Endothelial cell of umbilical vein (primary cell): ENCODE results near the gene PBX3. TPM values are rescaled to one million over a fixed set of nuclear protein-coding genes. Genes with fewer than 3 reads are reported as not detected.
A peak's percentile ranks its signal among the peaks of the same experiment; 100 is the strongest.

ENCODE experiments used
- BruUV-seq: library from RNA; stranded (reverse); fragments of 400-500 nt; replicated peaks from 2 replicates; lab custom pipeline; 2021; lab: Mats Ljungman, UMichigan
- CTCF ChIA-PET: fragments of 300-600, 350-600 bp; sonication (Branson Sonifier 250); formaldehyde crosslinking; loops from one replicate; lab custom pipeline; 2021; ENCODE audit warnings: antibody characterized with exemption, inconsistent platforms; lab: Charles Lee
- POLR2A ChIA-PET: fragments of 300-600, 350-600 bp; sonication (Branson Sonifier 250); formaldehyde crosslinking; loops from one replicate; lab custom pipeline; 2021; ENCODE audit warnings: antibody characterized with exemption, inconsistent platforms; lab: Charles Lee
- DNase-seq: peaks from one replicate; pipeline ENCODE4 v3.0.0-alpha.2; 2011; ENCODE audit warnings: low read depth, low spot score
- FAIRE-seq: peaks from 2 replicates; lab custom pipeline; 2011; peaks lifted over from hg19 to GRCh38; lab: Jason Lieb, UNC
- H2AFZ ChIP-seq: 2 replicates; pipeline ENCODE4 v1.6.0; 2012; ENCODE audit warnings: low read depth, low read length, control low read depth, inconsistent platforms
- H3K27ac ChIP-seq: 2 replicates; pipeline ENCODE4 v1.5.1; 2011; ENCODE audit warnings: low read depth, mild to moderate bottlenecking, control low read depth, low read length, moderate library complexity; ENCODE audit not compliant: insufficient read depth
- H3K27me3 ChIP-seq, 2 experiments: 2 replicates each; pipeline versions ENCODE4 v1.6.0 to v1.6.1; 2011; ENCODE audit warnings: low read length in 2 of 2, mixed read lengths in 1 of 2; ENCODE audit not compliant: control insufficient read depth in 2 of 2, insufficient read depth in 2 of 2
- H3K36me3 ChIP-seq, 2 experiments: 2 replicates in 1 of 2; 3 replicates in 1 of 2; pipeline ENCODE4 v1.5.1; 2011; ENCODE audit warnings: low read length in 2 of 2, mild to moderate bottlenecking in 1 of 2, moderate library complexity in 1 of 2; ENCODE audit not compliant: control insufficient read depth in 2 of 2, insufficient read depth in 2 of 2; ENCODE audit errors: extremely low read depth in 1 of 2
- H3K4me1 ChIP-seq: 3 replicates; pipeline ENCODE4 v1.5.1; 2011; ENCODE audit warnings: mild to moderate bottlenecking, low read length; ENCODE audit not compliant: control insufficient read depth, insufficient read depth; ENCODE audit errors: extremely low read depth
- H3K4me2 ChIP-seq: 2 replicates; pipeline ENCODE4 v1.6.1; 2011; ENCODE audit warnings: low read length, control low read depth, mixed read lengths; ENCODE audit not compliant: insufficient read depth
- H3K4me3 ChIP-seq, 3 experiments: fragments of 200-600 bp in 1 of 3; sonication (generic), shearing (Covaris generic) in 1 of 3; replicated peaks in 1 of 3; 2 replicates each; pipeline ENCODE4 v1.5.1; 2011 to 2016; ENCODE audit warnings: control low read depth in 3 of 3, low read length in 3 of 3, mild to moderate bottlenecking in 2 of 3, inconsistent platforms in 1 of 3, low read depth in 1 of 3, moderate library complexity in 1 of 3; ENCODE audit not compliant: insufficient read depth in 1 of 3
- H3K79me2 ChIP-seq: 2 replicates; pipeline ENCODE4 v1.6.0; 2012; ENCODE audit warnings: low read length, inconsistent platforms; ENCODE audit not compliant: control insufficient read depth, insufficient read depth
- H3K9ac ChIP-seq: replicated peaks from 2 replicates; pipeline ENCODE3; 2011; ENCODE audit warnings: low read length, control low read depth; ENCODE audit not compliant: insufficient read depth; ENCODE audit errors: extremely low read depth
- H3K9me1 ChIP-seq: replicated peaks from 3 replicates; pipeline ENCODE4 v1.6.0; 2011; ENCODE audit warnings: mild to moderate bottlenecking, low read length; ENCODE audit not compliant: control insufficient read depth, insufficient read depth; ENCODE audit errors: extremely low read depth
- H3K9me3 ChIP-seq: replicated peaks from 2 replicates; pipeline ENCODE4 v1.5.1; 2012; ENCODE audit warnings: low read length, inconsistent platforms; ENCODE audit not compliant: control insufficient read depth, insufficient read depth
- H4K20me1 ChIP-seq: replicated peaks from 2 replicates; pipeline ENCODE3; 2011; ENCODE audit warnings: mild to moderate bottlenecking, low read length; ENCODE audit not compliant: control insufficient read depth, insufficient read depth; ENCODE audit errors: extremely low read depth
- EZH2 ChIP-seq: IDR thresholded peaks from 2 replicates; pipeline ENCODE4 v1.6.1; 2012; ENCODE audit warnings: borderline replicate concordance, low read depth, mild to moderate bottlenecking, moderate library complexity, low read length, inconsistent platforms; ENCODE audit not compliant: severe bottlenecking
- FOS ChIP-seq: IDR thresholded peaks from 2 replicates; pipeline ENCODE4 v1.6.1; 2011; ENCODE audit warnings: mild to moderate bottlenecking, low read length, moderate library complexity, borderline replicate concordance; ENCODE audit not compliant: insufficient read depth
- GATA2 ChIP-seq: IDR thresholded peaks from 2 replicates; pipeline ENCODE4 v1.7.0; 2011; ENCODE audit warnings: low read depth, mild to moderate bottlenecking, moderate library complexity, mixed read lengths, low read length; ENCODE audit not compliant: insufficient read length, insufficient read depth
- JUN ChIP-seq: IDR thresholded peaks from 2 replicates; pipeline ENCODE4 v1.6.1; 2011; ENCODE audit warnings: borderline replicate concordance, low read depth; ENCODE audit not compliant: insufficient read length, insufficient read depth
- MYC ChIP-seq: IDR thresholded peaks from one replicate; pipeline ENCODE4 v1.6.1; 2011; ENCODE audit warnings: mild to moderate bottlenecking, low read depth, low read length
- POLR2A ChIP-seq: IDR thresholded peaks from 2 replicates; pipeline ENCODE4 v1.6.1; 2012; ENCODE audit warnings: low read depth, mild to moderate bottlenecking, control low read depth, low read length
- POLR2AphosphoS5 ChIP-seq: IDR thresholded peaks from 2 replicates; pipeline ENCODE4 v1.6.1; 2012; ENCODE audit warnings: low read depth, mild to moderate bottlenecking, control low read depth, low read length, moderate library complexity; ENCODE audit not compliant: insufficient read depth
- dilution Hi-C: fragments of 300-500 bp; cut with MboI; formaldehyde crosslinking; loops from one replicate; pipeline ENCODE4 v1.15.0; 2019; ENCODE audit warnings: low sequenced_read_pairs; ENCODE audit not compliant: extremely low pct_ligation_motif_present
- intact Hi-C: fragments of 100-400 bp; cut with micrococcal nuclease; formaldehyde crosslinking; loops from one replicate; pipeline ENCODE4 v1.10.0; 2022
- polyA plus RNA-seq, 4 experiments: library from polyadenylated mRNA; depleted of rRNA in 3 of 4; stranded (reverse) in 3 of 4; unstranded in 1 of 4; fragments of >200 nt; gene quantifications; 2 replicates each; pipeline versions ENCODE4 v1.2.1 to v1.2.3, GENCODE V29; 2011 to 2012; ENCODE audit warnings: missing spikeins in 1 of 4
- total RNA-seq: library from RNA; stranded (reverse); gene quantifications from 2 replicates; pipeline ENCODE4 v1.2.3, GENCODE V29; 2021
- TF ChIP-seq, protein P1 (sequence below), 2 donors: IDR thresholded peaks; 1 replicate in 1 of 2; 2 replicates in 1 of 2; pipeline ENCODE4 v1.5.1; 2011; ENCODE audit warnings: low read length in 2 of 2, mild to moderate bottlenecking in 2 of 2, moderate library complexity in 2 of 2, control low read depth in 1 of 2, inconsistent platforms in 1 of 2, low read depth in 1 of 2; ENCODE audit not compliant: insufficient read depth in 1 of 2; ENCODE audit errors: extremely low read depth in 1 of 2
- TF ChIP-seq, protein P2 (sequence below): IDR thresholded peaks from 2 replicates; pipeline ENCODE4 v1.6.1; 2011; ENCODE audit not compliant: insufficient read depth, insufficient read length

The PBX3 gene
- total and polyA plus RNA-seq, 2 donors (not counting 3 experiments of a cell fraction or from before 2014, with no cell fraction given) = 18.8 to 42.0 TPM

DNA sequence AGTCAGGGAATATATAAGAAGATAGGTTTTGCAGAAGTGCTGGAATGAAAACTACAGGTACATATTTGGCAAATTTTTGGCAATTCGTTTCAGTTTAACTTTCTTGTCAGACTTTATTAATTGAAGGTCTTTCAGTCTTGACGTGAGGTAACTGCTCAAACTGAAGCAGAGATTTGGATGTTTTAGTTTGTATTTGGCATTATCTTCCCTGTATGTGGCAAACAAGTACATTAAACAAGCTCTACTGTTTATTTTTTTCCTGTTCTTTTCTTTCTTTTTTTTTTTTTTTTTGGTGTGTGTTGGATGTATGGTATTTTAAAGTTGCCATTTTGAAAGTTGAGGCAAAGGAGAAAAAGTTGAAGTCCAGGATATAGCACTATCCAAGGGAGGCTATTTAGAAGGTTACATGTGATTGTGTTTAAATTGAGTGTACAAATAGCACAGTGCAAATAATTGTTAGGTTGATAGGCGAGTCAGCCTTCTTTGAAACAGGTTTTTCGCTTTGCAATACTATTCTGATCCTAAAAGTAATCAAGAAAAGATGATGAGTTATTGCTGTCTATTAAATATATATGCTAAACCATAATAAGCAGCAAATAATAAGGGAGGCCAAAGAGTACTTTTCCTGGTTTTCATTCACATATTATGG is 2.2 kb downstream of the PBX3 start:
- dilution Hi-C loops = no loop called here
- no peaks in the 10 kb centered on the region for H3K9me1 ChIP-seq
- peak overlapping the region; percentile 89 for H3K4me2 ChIP-seq
- peaks cover 0 to 8% of the 10 kb centered on the region in 2 experiments for H3K36me3 ChIP-seq
- no peaks in the 10 kb centered on the region for H4K20me1 ChIP-seq
- H3K27me3 ChIP-seq = peaks cover 0 to 2% of the 10 kb centered on the region in 2 experiments
- peaks cover 24% of the 10 kb centered on the region for H3K4me1 ChIP-seq
- no peak overlapping the region for H2AFZ ChIP-seq
- H3K9ac ChIP-seq = peak overlapping the region; percentile 57
- no peaks in the 10 kb centered on the region for H3K9me3 ChIP-seq
- TF ChIP-seq POLR2A (no peak), MYC (no peak), POLR2AphosphoS5 (no peak), EZH2 (no peak), JUN (no peak), FOS (no peak), GATA2 (no peak)
- TF ChIP-seq, protein P1, sequence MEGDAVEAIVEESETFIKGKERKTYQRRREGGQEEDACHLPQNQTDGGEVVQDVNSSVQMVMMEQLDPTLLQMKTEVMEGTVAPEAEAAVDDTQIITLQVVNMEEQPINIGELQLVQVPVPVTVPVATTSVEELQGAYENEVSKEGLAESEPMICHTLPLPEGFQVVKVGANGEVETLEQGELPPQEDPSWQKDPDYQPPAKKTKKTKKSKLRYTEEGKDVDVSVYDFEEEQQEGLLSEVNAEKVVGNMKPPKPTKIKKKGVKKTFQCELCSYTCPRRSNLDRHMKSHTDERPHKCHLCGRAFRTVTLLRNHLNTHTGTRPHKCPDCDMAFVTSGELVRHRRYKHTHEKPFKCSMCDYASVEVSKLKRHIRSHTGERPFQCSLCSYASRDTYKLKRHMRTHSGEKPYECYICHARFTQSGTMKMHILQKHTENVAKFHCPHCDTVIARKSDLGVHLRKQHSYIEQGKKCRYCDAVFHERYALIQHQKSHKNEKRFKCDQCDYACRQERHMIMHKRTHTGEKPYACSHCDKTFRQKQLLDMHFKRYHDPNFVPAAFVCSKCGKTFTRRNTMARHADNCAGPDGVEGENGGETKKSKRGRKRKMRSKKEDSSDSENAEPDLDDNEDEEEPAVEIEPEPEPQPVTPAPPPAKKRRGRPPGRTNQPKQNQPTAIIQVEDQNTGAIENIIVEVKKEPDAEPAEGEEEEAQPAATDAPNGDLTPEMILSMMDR (IDR thresholded peaks at IDR 0.05; ENCODE audit: extremely low read depth in 1 of 2, insufficient read depth in 1 of 2, low read depth in 1 of 2, low read length in 2 of 2) = no peak
- TF ChIP-seq, protein P2, sequence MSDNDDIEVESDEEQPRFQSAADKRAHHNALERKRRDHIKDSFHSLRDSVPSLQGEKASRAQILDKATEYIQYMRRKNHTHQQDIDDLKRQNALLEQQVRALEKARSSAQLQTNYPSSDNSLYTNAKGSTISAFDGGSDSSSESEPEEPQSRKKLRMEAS = no peak
- TSS peak; percentile 25 for BruUV-seq
- peak; percentile 20 for DNase-seq
- CTCF ChIA-PET = interaction anchor here (0.6 to 2.1 kb wide), 8 partner anchors 10 to 1301 kb away, joined by 3 to 9 read pairs (median 3); no protein-coding TSS in a partner anchor
- peaks cover 42% of the 10 kb centered on the region for H3K79me2 ChIP-seq
- POLR2A ChIA-PET = interaction anchor here (0.6 kb wide), 1 partner anchor 100 kb away, joined by 4 read pairs; no protein-coding TSS in a partner anchor
- no peak overlapping the region for H3K27ac ChIP-seq
- H3K4me3 ChIP-seq = peak overlapping the region in 2 of 3 experiments; percentile 66 to 86
- intact Hi-C loops = loop anchor here (2.0 to 5.0 kb wide), 2 partner anchors 342 to 479 kb away; no protein-coding TSS in a partner anchor
- FAIRE-seq = no peak
